ENCODE results near the gene NMNAT2.

NMNAT2 gene

GRCh38 chr1:183363972-183364371 lies 54.2 kb downstream of the NMNAT2 start:
- no peak for DNase-seq

GRCh38 chr1:183361081-183361480 lies 57.1 kb downstream of the NMNAT2 start:
- no peak for DNase-seq

- no peak for DNase-seq
These were observed 57.7 kb downstream of the NMNAT2 start for GRCh38 chr1:183360473-183360872.

GRCh38 chr1:183356534-183357182 lies 61.5 kb downstream of the NMNAT2 start:
- DNase-seq: no peak

- DNase-seq: no peak
These were observed 62.4 kb downstream of the NMNAT2 start for GRCh38 chr1:183355797-183356196.

- no peak for DNase-seq
These were observed 63.0 kb downstream of the NMNAT2 start for GRCh38 chr1:183355181-183355580.

- DNase-seq: no peak
These were observed 64.6 kb downstream of the NMNAT2 start for GRCh38 chr1:183353597-183353996.

GRCh38 chr1:183349201-183349711 lies 68.9 kb downstream of the NMNAT2 start:
- no peak for DNase-seq

GRCh38 chr1:183346276-183346732 lies 71.9 kb downstream of the NMNAT2 start:
- no peak for DNase-seq

- no peak for DNase-seq
These were observed 78.5 kb downstream of the NMNAT2 start for GRCh38 chr1:183339556-183340167.

GRCh38 chr1:183331091-183331742 lies 87.0 kb downstream of the NMNAT2 start:
- DNase-seq: no peak

GRCh38 chr1:183330335-183330734 lies 87.8 kb downstream of the NMNAT2 start:
- DNase-seq: no peak

GRCh38 chr1:183328371-183328770 lies 89.8 kb downstream of the NMNAT2 start:
- DNase-seq: no peak

- DNase-seq: no peak
These were observed 90.5 kb downstream of the NMNAT2 start for GRCh38 chr1:183327434-183328290.

- DNase-seq: no peak
These were observed 94.1 kb downstream of the NMNAT2 start for GRCh38 chr1:183323849-183324683.

GRCh38 chr1:183319606-183320005 lies 98.6 kb downstream of the NMNAT2 start:
- no peak for DNase-seq

- no peak for DNase-seq
These were observed 99.1 kb downstream of the NMNAT2 start for GRCh38 chr1:183319051-183319450.

GRCh38 chr1:183318433-183318832 lies 99.7 kb downstream of the NMNAT2 start:
- no peak for DNase-seq

- DNase-seq: no peak
These were observed 102.0 kb downstream of the NMNAT2 start for GRCh38 chr1:183315991-183316758.

GRCh38 chr1:183313063-183313462 lies 105.1 kb downstream of the NMNAT2 start:
- no peak for DNase-seq

- no peak for DNase-seq
These were observed 107.3 kb downstream of the NMNAT2 start for GRCh38 chr1:183310753-183311479.
